ENCODE measurements around the gene WNK2. TPM values are rescaled to one million over a fixed set of nuclear protein-coding genes. Genes with fewer than 3 reads are reported as not detected.

Gene WNK2
- total and polyA plus RNA-seq, 2 of the 4 experiments (the other 2 are of a cell fraction): not detected

GRCh38 chr9:93141771-93142483, 42.0 kb upstream of the WNK2 start:
- H3K14ac ChIP-seq (replicated peaks; ENCODE audit: low read depth, low read length): no peak overlapping the region
- no peak overlapping the region for H3K4me2 ChIP-seq (ENCODE audit: low read depth, low read length)
- dilution Hi-C loops (cut with HindIII; ENCODE audit: low sequenced_read_pairs, unreplicated experiment) (no loop called here), intact Hi-C loops (cut with micrococcal nuclease) (no loop called here), in situ Hi-C loops (cut with MboI; ENCODE audit: low sequenced_read_pairs) (no loop called here)
- no peak overlapping the region for H2AFZ ChIP-seq (replicated peaks; ENCODE audit: low read length, poor library complexity)
- H2AK5ac ChIP-seq (ENCODE audit: low read depth, low read length): no peak overlapping the region
- H3K4me3 ChIP-seq (ENCODE audit: insufficient read depth, low read depth, low read length): no peak overlapping the region
- ChIA-PET CTCF (interaction anchor here (1.4 kb wide), 1 partner anchor 12 kb away, joined by 4 read pairs; no protein-coding TSS in a partner anchor), POLR2A (ENCODE audit: unreplicated experiment) (no interaction called here)
- ATAC-seq (ENCODE audit: low read depth) (peak; percentile 50), DNase-seq (no peak)
- no peak overlapping the region for H3K4ac ChIP-seq (ENCODE audit: low read depth, low read length)
- H2BK120ac ChIP-seq (ENCODE audit: low read depth, low read length): no peak overlapping the region; the same call in 1 of the 2 replicates
- 60% methylated on average over 1 of the region's 8 CpGs; no CpG with 5 or more reads in 1 of the 2 experiments for WGBS, 2 experiments (ENCODE audit: extremely low coverage in 2 of 2, insufficient read length in 1 of 2)
- BruUV-seq (replicated peaks): no TSS peak
- H3K56ac ChIP-seq (ENCODE audit: extremely low read depth, insufficient read depth, low read length): no peak overlapping the region
- no peak overlapping the region for H2BK5ac ChIP-seq (ENCODE audit: low read depth, low read length, poor library complexity, severe bottlenecking)
- H3K9me3 ChIP-seq (ENCODE audit: control insufficient read depth, insufficient read depth, low read length): 0 out of 2 replicates have a peak, but pooled peaks cover 3% of the 10 kb centered on the region
- no peak overlapping the region for H3K18ac ChIP-seq (ENCODE audit: low read depth, low read length)
- H3K36me3 ChIP-seq (ENCODE audit: control insufficient read depth, insufficient read depth, low read length): no peaks in the 10 kb centered on the region
- no peaks in the 10 kb centered on the region for H3K27me3 ChIP-seq (ENCODE audit: control insufficient read depth, insufficient read depth, low read length)
- TF ChIP-seq FOS (IDR thresholded peaks at IDR 0.05; ENCODE audit: low read depth, low read length): no peak
- TF ChIP-seq RAD21 (IDR thresholded peaks at IDR 0.05; ENCODE audit: low read length): no peak
- no peak for TF ChIP-seq USF2 (IDR thresholded peaks at IDR 0.05; ENCODE audit: low read depth, low read length)
- no peak for TF ChIP-seq CHD1 (IDR thresholded peaks at IDR 0.05; ENCODE audit: low read depth, low read length)
- TF ChIP-seq RCOR1 (IDR thresholded peaks at IDR 0.05; ENCODE audit: insufficient replicate concordance, low read length): no peak
- TF ChIP-seq MAZ (IDR thresholded peaks at IDR 0.05; ENCODE audit: borderline replicate concordance, low read depth, low read length): no peak
- no peak for TF ChIP-seq CEBPB (IDR thresholded peaks at IDR 0.05; ENCODE audit: low read depth, low read length)
- H4K5ac ChIP-seq (ENCODE audit: low read depth, low read length): no peak overlapping the region
- H4K8ac ChIP-seq (ENCODE audit: low read depth in 2 of 2, low read length in 2 of 2): no peak overlapping the region
- peak overlapping the region; percentile 21 for H2AK9ac ChIP-seq (replicated peaks; ENCODE audit: low read depth, low read length, poor library complexity)
- no peaks in the 10 kb centered on the region; the same call in 1 of the 2 replicates for H3K9me1 ChIP-seq (ENCODE audit: insufficient read depth, low read length)
- no peak overlapping the region for H2BK15ac ChIP-seq (ENCODE audit: low read depth, low read length)
- H2BK20ac ChIP-seq (ENCODE audit: low read depth, low read length): no peak overlapping the region
- no peak overlapping the region for H4K91ac ChIP-seq (ENCODE audit: insufficient read depth, low read depth, low read length)
- no peaks in the 10 kb centered on the region for H4K20me1 ChIP-seq (ENCODE audit: insufficient read depth, low read length)
- H3K4me1 ChIP-seq (ENCODE audit: control insufficient read depth, insufficient read depth, low read length): peaks cover 9% of the 10 kb centered on the region
- no peak overlapping the region for H3K27ac ChIP-seq (ENCODE audit: insufficient read depth, low read length)
- no peak overlapping the region for H3K23ac ChIP-seq (ENCODE audit: low read depth, low read length)
- no peak overlapping the region for H3K9ac ChIP-seq (ENCODE audit: low read depth, low read length)
- H3K79me1 ChIP-seq (ENCODE audit: low read depth in 1 of 2, low read length in 2 of 2): no peaks in the 10 kb centered on the region

Measured in IMR-90 (cell line).